Activated CD8-positive, alpha-beta memory T cell treated with anti-CD3 and anti-CD28 coated beads, Interleukin-2, amount 50 U/mL, for 1 hour (primary cell): ENCODE results near the gene COPG2.
"Not testable (repeated sequence)": the region's sequence is repeated elsewhere in the genome, so short reads cannot be mapped to it uniquely, and the experiment has no call there.

ENCODE experiments used
- DNase-seq: peaks from one replicate; pipeline ENCODE4 v3.0.0-alpha.2; 2020; ENCODE audit errors: extremely low read depth

The COPG2 gene

GRCh38 chr7:130650611-130651120 lies 17.9 kb downstream of the COPG2 start:
- DNase-seq, result no peak

DNA sequence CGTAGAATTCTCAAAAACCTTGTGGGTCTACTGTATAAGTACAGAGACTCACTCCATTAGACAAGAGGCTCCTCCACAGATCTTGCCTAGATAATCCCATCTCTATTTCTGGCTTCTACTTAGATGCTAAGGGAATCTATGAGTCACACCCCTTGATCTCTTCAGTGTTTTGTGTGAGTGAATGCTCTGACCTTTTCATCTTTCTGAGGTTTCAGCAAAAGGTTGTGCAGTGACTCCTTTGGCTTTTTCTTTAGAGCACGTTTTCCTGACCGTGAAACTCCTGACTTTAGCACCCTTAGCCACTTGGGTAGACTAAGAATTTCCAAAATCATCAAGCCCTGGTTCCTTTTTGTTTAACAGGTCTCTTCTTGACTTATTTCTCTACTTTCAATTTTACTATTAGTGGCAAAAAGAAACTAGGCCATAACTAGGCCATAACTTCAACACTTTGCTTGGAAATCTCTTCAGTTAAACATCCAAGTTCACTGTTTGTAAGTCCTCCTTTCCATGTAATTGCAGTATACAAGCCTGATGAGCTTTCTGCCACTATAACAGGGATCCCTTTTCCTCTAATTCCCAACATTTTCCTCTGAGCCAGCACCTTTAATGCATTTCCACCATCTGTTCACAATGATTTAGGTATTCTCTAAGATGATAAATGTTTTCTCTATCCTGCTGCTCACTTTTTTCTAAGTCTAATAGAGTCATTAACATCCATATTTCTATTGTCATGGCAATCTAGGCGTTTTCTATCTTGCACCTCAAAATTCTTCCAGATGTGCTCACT lies 19.4 kb downstream of the COPG2 start:
- no peak for DNase-seq

- DNase-seq, result no peak
Observed at GRCh38 chr7:130648580-130648979, 20.0 kb downstream of the COPG2 start.

GRCh38 chr7:130642383-130642782 lies 26.2 kb downstream of the COPG2 start:
- no peak for DNase-seq

DNA sequence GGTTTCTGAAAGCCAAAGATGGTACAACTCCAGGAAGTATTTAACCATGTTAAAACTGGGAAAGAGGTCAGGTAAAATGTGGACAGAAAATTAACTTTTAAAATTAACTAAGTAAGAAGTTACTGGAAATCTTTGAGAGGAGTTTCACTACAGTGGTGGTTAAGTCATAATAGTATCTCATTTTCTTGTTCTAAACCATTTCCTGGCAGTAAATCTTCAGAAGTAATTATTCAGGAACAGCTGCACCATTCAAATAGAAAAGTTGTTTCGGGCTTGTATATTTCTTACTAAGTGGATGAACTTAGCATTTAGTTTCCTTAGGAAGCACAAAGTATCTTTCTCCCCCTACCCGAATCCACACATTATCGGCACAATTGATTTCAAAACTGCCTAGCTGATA lies 27.1 kb downstream of the COPG2 start:
- no peak for DNase-seq

- DNase-seq, result no peak
Observed at GRCh38 chr7:130641040-130641439, 27.5 kb downstream of the COPG2 start.

DNA sequence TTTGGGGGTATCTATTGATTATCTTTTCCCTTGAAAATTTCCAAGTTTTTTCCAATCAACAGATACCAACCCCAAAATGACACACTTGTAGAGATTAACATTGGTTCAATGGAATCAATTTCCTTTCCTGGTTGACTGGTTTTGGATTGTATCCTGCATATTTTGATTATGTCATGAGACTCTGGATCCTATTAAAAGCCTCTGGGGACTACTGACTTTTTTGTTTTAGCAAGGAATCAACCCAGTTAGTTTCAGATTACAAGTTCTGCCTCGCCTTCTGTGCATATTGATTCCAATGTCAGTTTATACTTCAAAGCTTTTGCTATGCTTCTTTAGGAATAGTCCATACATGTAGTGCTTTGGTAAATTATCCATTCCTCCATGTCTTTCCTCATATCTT lies 29.2 kb downstream of the COPG2 start:
- DNase-seq, result no peak

DNA sequence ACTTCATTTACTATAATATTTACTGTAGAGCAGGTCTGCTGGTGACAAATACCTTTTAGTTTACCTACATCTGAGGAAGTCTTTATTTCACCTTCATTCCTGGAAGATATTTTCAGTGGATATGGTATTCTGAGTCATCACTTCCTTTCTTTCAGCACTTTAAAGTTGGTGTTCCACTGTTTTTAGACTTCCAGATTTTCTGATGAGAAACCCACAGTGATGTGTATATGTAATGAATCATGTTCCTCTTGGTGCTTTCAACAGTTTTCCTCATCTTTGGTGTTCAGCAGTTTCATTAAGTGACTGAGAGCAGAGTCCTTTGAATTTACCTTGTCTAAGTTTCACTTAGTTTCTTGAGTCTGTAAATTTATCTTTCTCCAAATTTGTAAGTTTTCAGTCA lies 36.4 kb downstream of the COPG2 start:
- DNase-seq, result no peak

DNA sequence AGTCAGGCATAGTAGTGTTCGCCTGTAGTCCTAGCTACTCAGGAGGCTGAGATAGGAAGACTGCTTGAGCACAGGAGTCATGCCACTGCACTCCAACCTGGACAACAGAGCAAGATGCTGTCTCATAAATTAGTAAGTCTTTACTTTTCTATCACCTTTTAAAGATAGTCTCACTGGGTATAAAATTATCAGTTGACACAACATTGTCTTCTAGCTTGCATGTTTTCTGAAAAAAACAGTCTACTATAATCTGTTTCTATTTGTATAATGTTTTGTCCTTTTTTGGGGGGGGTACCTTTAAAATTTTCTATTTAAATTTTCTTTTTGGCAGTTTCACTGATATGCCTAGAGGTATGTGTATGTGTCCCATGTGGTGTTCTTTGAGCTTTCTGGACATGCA lies 39.6 kb downstream of the COPG2 start:
- no peak for DNase-seq

DNA sequence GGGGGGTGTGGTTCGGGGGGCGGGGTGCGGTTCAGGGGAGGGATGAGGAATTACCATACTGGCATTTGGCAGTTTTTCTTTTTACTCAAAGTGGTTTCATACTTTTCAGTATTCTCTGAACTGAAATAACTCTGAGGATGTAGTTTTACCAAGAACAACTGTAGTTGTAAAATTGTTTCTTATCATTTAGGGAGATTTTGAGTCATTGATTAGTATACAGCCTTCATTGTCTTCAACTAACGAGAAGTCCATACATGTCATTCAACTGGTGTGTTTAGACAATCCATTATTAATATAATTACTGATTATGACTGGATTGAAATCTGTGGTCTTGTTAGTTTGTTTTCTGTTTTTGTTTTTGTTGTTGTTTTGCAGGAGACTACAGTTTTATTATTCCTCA lies 40.8 kb downstream of the COPG2 start:
- no peak for DNase-seq

- no peak for DNase-seq
Observed at GRCh38 chr7:130622866-130623265, 45.7 kb downstream of the COPG2 start.

GRCh38 chr7:130615583-130615982 lies 53.0 kb downstream of the COPG2 start:
- no peak for DNase-seq

DNA sequence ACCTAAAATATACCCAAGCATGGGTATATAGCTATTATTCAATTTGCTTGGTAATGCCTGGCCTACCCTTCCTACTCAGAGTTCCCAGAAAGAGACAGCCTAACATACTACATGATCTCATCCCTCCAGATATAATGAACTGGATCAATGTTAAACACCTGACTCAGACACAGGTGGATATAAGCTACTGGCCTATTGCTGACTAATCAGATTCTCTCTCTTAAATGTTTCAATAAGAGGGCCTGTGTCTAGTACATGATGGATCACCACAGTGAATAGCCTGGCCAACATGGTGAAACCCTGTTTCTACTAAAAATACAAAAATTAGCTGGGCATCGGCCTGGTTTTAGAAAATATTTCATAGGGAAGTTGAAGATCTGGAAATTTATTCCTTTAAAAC lies 54.1 kb downstream of the COPG2 start:
- DNase-seq, result no peak

DNA sequence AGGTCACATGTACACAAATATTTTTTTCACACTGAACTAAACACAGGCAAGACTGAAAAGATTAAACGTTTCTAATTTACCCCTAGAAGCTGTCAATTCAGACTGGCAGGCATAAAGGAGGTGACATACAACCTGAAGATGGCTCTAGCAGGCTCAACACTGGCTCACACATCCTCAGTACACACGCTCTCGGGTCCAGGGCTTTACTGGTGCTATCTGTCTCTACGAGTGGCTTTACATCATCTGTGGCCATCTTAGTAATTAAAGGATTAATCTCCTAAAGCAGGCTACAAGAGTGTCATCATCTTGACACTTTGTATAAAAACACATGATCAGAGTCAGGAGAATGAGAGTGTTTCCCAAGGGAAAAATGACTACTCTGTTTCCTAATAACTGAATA lies 57.3 kb downstream of the COPG2 start:
- no peak for DNase-seq

- DNase-seq, result not testable (repeated sequence)
Observed at GRCh38 chr7:130607066-130607465, 61.5 kb downstream of the COPG2 start.

DNA sequence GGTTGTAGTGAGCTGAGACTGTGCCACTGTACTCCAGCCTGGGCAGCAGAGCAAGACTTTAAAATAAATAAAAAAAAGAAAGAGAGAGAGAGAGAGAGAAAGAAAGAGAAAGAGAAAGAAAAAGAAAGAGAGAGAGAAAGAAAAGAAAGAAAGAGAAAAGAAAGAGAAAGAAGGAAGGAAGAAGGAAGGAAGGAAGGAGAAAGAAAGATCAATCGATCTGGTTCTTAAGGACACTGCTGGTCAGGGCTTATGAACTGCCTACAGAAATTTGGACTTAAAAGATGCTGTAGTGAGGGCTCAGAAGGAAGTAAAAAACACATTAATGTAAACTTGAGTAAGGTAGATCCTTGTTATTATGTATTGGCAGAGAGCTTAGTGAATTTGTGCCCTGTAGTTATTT lies 62.4 kb downstream of the COPG2 start:
- DNase-seq, result no peak

DNA sequence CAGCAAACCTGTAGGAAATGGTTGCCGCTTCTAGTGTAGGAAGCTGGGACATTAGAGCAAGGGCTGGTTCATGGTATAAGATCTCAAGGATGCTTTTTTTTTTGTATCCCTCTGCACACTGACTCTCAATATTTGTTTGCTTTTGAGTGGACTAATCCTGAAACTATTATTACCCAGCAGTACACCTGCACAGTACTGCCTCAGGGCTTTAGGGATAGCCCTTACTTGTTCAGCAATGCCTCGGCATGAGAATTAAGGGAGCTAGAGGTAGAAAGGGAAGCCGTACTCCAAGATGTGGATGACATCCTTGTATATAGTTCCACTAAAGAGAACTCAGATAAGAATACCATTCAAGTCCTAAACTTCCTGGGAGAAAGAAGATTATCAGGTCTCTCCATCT lies 70.5 kb downstream of the COPG2 start:
- DNase-seq, result no peak

- DNase-seq, result no peak
Observed at GRCh38 chr7:130595986-130596385, 72.6 kb downstream of the COPG2 start.

- DNase-seq, result no peak
Observed at GRCh38 chr7:130593033-130593432, 75.5 kb downstream of the COPG2 start.

GRCh38 chr7:130591464-130591863 lies 77.1 kb downstream of the COPG2 start:
- DNase-seq, result not testable (repeated sequence)

DNA sequence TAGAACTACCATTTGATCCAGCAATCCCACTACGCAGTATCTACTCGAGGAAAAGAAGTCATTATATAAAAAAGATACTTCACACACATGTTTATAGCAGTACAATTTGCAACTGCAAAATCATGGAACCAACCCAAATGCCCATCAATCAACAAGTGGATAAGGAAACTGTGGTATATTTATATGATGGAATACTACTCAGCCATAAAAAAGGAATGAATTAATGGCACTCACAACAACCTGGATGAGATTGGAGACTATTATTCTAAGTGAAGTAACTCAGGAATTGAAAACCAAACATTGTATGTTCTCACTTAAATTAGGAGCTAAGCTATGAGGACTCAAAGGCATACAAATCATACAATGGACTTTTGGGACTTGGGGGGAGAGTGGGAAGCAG lies 82.6 kb downstream of the COPG2 start:
- not testable (repeated sequence) for DNase-seq

DNA sequence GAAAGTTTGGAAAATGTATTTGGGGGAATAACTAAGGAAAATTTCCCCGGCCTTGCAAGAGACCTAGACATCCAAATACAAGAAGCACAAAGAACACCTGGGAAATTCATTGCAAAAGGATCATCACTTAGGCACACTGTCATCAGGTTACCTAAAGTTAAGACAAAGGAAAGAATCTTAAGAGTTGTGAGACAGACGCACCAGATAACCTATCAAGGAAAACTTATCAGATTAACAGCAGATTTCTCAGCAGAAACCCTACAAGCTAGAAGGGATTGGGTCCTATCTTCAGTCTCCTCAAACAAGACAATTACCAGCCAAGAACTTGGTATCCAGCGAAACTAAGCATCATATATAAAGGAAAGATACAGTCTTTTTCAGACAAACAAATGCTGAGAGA lies 93.4 kb downstream of the COPG2 start:
- not testable (repeated sequence) for DNase-seq

GRCh38 chr7:130570144-130570543 lies 98.4 kb downstream of the COPG2 start:
- DNase-seq, result not testable (repeated sequence)

- no peak for DNase-seq
Observed at GRCh38 chr7:130566898-130567280, 101.7 kb downstream of the COPG2 start.
